Upper lobe of right lung (tissue), 1 donor: Measurements from ENCODE around the gene OTUD1. TPM values are rescaled to one million over a fixed set of nuclear protein-coding genes. Genes with fewer than 3 reads are reported as not detected.

Experiments
- ATAC-seq: fragments of 200-7000 bp; cut with Tn5 transposase; one replicate; pipeline ENCODE4 v1.9.1; 2020; ENCODE audit warnings: mild to moderate bottlenecking, moderate library complexity
- DNase-seq: peaks from one replicate; pipeline ENCODE4 v3.0.0-alpha.2; 2020
- H3K27ac ChIP-seq: fragments of 200-600 bp; one replicate; pipeline ENCODE4 v1.8.0; 2022
- H3K27me3 ChIP-seq: fragments of 200-600 bp; one replicate; pipeline ENCODE4 v1.8.0; 2022; ENCODE audit warnings: mild to moderate bottlenecking
- H3K36me3 ChIP-seq: fragments of 200-600 bp; one replicate; pipeline ENCODE4 v1.8.0; 2022
- H3K4me1 ChIP-seq: fragments of 200-600 bp; one replicate; pipeline ENCODE4 v1.8.0; 2022
- H3K4me3 ChIP-seq: fragments of 200-600 bp; one replicate; pipeline ENCODE4 v1.8.0; 2022; ENCODE audit warnings: mild to moderate bottlenecking
- H3K9me3 ChIP-seq: fragments of 200-600 bp; one replicate; pipeline ENCODE4 v1.8.0; 2022
- intact Hi-C: fragments of 100-400 bp; cut with DNase I; formaldehyde crosslinking; loops from one replicate; pipeline ENCODE4 v1.11.0; 2022
- total RNA-seq: library from RNA; stranded (reverse); fragmentation: NEBNext Ultra II Directional; extraction: Animal tissue kit (Norgen Biotek cat#: 25700); gene quantifications from one replicate; pipeline ENCODE4 v1.2.1, GENCODE V29; 2021
- TF ChIP-seq, protein P1 (sequence below): fragments of 200-600 bp; IDR thresholded peaks from one replicate; pipeline ENCODE4 v1.8.0; 2022; ENCODE audit warnings: antibody characterized with exemption
- donor health status: DM: no; HTN: yes; CAD: no; lungs with severe emphysema.

The OTUD1 gene
- total RNA-seq, 1 donor from 2014 or later, result 29.4 TPM

DNA sequence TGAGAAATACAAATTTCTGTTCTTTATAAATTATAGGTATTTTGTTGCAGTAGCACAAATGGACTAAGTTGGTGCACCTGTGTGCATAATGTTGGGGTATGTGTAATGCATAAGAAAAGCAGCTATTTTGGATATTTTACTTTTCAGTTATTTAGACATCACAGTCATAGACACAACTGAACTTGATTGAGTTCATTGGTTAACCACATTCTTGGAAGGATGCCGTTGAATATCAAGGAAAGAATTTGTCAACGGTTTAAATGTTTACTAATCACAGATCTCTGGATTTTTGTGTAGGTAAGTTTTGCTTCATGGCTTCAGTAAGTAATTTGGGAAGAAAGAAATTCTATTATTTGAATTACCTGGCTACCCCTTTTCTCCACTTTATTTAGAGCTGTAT is 4.1 kb downstream of the OTUD1 start:
- no peak for ATAC-seq
- Histone ChIP-seq H3K4me3 (peak overlapping the region; percentile 79), H3K27ac (no peak overlapping the region)

DNA sequence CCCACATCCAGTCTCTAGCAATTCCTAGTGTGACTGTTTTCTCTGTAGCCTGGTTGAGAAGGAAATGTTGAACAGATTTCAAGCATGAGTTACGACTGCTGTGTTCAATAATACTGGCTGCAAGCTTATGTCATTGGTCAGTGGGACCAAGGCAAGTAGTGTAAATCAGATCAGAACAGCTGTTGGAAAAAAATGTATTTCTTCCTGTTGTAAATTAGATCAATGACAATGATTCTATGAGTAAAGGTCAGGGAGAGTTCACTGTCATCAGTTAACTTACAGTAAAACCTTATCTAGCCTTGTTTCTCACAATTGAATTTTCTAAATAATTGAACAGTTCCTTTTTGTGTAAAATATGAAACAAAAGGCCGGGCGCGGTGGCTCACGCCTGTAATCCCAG is 6.7 kb downstream of the OTUD1 start:
- Histone ChIP-seq H3K27me3 (no peaks in the 10 kb centered on the region), H3K36me3 (no peaks in the 10 kb centered on the region), H3K27ac (no peak overlapping the region), H3K4me1 (peaks cover 33% of the 10 kb centered on the region), H3K9me3 (no peaks in the 10 kb centered on the region), H3K4me3 (no peak overlapping the region)
- TF ChIP-seq, protein P1, sequence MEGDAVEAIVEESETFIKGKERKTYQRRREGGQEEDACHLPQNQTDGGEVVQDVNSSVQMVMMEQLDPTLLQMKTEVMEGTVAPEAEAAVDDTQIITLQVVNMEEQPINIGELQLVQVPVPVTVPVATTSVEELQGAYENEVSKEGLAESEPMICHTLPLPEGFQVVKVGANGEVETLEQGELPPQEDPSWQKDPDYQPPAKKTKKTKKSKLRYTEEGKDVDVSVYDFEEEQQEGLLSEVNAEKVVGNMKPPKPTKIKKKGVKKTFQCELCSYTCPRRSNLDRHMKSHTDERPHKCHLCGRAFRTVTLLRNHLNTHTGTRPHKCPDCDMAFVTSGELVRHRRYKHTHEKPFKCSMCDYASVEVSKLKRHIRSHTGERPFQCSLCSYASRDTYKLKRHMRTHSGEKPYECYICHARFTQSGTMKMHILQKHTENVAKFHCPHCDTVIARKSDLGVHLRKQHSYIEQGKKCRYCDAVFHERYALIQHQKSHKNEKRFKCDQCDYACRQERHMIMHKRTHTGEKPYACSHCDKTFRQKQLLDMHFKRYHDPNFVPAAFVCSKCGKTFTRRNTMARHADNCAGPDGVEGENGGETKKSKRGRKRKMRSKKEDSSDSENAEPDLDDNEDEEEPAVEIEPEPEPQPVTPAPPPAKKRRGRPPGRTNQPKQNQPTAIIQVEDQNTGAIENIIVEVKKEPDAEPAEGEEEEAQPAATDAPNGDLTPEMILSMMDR, result no peak
- no peak for ATAC-seq
- DNase-seq, result no peak
- intact Hi-C loops, result no loop called here

More for the DNA sequence above, 4.1 kb downstream of the OTUD1 start:
- no peak for DNase-seq
- Histone ChIP-seq H3K4me1 (peaks cover 38% of the 10 kb centered on the region), H3K27me3 (no peaks in the 10 kb centered on the region), H3K9me3 (no peaks in the 10 kb centered on the region), H3K36me3 (no peaks in the 10 kb centered on the region)
- TF ChIP-seq, protein P1, result no peak
- intact Hi-C loops, result no loop called here

DNA sequence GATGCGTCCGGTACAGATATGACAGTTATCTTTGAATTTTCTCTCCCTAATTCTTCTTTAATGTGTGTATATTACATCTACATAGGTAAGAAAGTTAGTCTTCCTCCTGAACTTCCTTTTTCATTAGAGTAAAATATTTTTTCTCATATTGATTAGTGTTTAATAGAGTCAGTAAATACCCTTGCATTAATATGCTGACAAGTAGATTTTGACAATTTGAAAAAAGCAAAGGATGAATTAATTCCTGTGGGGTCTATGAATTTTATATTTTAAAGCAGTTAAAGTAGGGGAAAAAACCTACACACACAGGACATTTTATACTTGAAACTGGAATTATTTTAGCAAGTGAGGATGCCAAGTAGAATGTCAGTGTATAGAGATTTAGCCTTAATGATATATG is 9.4 kb downstream of the OTUD1 start:
- ATAC-seq, result no peak
- Histone ChIP-seq H3K4me3 (no peak overlapping the region), H3K9me3 (no peaks in the 10 kb centered on the region), H3K4me1 (peaks cover 16% of the 10 kb centered on the region), H3K27me3 (no peaks in the 10 kb centered on the region), H3K27ac (no peak overlapping the region), H3K36me3 (no peaks in the 10 kb centered on the region)
- no peak for DNase-seq
- intact Hi-C loops, result no loop called here
- TF ChIP-seq, protein P1, result no peak

DNA sequence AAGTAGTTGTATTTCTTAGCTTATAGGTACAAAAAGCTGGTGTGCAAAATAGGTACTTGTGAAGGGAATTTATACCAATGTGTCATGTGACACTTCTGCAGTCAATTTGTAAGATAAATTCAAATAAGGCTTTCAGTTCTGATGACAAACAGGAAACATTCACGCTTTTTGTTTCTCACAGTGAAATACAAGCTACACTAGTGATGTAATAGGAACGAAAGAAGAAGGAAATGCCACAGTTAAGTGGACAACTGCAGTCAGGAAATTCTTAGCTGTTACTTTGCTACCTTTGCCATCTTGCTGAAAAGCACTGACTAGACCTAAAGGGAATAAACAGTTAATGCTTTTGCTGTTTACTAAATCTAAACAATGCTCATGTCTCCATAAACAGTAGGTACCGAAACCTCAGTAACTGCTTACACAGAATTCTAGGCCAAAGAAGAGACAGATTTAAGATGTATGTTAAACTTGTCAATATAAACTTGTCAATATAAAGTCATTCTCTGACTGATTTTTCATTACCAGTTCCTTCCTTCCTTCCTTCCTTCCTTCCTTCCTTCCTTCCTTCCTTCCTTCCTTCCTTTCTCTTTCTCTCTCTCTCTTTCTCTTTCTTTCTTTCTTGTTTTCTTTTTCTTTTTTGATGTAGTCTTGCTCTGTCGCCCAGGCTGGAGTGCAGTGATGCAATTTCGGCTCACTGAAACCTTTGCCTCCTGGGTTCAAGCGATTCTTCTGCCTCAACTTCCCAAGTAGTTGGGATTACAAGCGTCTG is 10.1 kb downstream of the OTUD1 start:
- Histone ChIP-seq H3K36me3 (no peaks in the 10 kb centered on the region), H3K4me3 (no peak overlapping the region), H3K9me3 (no peaks in the 10 kb centered on the region), H3K4me1 (peaks cover 13% of the 10 kb centered on the region), H3K27me3 (no peaks in the 10 kb centered on the region), H3K27ac (no peak overlapping the region)
- DNase-seq (no peak), ATAC-seq (peak; percentile 47)
- TF ChIP-seq, protein P1, result no peak
- intact Hi-C loops, result no loop called here

DNA sequence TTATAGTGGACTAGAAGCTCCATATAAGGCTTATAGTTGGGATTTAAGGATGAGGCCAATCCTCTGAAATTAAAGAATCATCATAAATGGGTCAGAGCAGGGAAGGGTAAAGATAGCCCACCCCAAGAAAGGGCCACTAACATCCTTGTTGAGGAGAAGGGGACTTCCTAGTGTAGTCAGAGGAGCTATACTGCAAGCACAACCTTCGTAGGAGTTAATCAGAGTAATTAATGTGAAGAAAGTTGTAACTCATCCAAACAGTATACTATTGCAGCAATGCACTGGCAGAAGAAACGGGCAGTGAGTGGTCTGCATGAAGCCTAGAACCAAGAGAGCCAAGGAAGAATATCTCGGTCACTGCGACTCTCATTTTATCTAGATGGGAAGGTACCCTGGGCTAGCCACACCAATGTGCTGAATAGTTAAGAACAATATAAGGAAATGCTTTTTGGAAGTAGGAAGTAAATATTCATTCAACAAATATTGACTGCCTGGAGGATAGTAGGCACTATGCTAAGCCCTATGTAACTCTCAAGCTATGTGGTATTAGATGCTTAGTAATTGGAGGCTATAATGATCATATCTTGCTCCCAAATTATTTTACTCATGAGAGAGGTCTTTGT is 13.3 kb downstream of the OTUD1 start:
- H3K36me3 ChIP-seq, result no peaks in the 10 kb centered on the region
- H3K27me3 ChIP-seq, result no peaks in the 10 kb centered on the region
- H3K9me3 ChIP-seq, result no peaks in the 10 kb centered on the region
- no peak overlapping the region for H3K4me3 ChIP-seq
- intact Hi-C loops, result no loop called here
- no peak for DNase-seq
- TF ChIP-seq, protein P1, result no peak
- H3K27ac ChIP-seq, result no peak overlapping the region
- H3K4me1 ChIP-seq, result peaks cover 4% of the 10 kb centered on the region
- ATAC-seq, result no peak
